DND-41 (cell line): ENCODE measurements around the gene LARP7.

Experiments
- ATAC-seq: fragments of 200-7000 bp; cut with Tn5 transposase; 3 replicates; pipeline ENCODE4 v1.9.1; 2021; ENCODE audit warnings: low read depth; ENCODE audit not compliant: insufficient read depth
- DNase-seq: peaks from one replicate; pipeline ENCODE4 v3.0.0-alpha.2; 2020
- H2AFZ ChIP-seq: 2 replicates; pipeline ENCODE4 v1.6.0; 2012; ENCODE audit warnings: low read depth, low read length
- H3K27ac ChIP-seq: 2 replicates; pipeline ENCODE4 v1.5.1; 2012; ENCODE audit warnings: low read length, inconsistent platforms
- H3K27me3 ChIP-seq: fragments of 200-600 bp; sonication (generic); 2 replicates; pipeline ENCODE4 v1.6.0; 2012; ENCODE audit warnings: low read length, mild to moderate bottlenecking, inconsistent platforms; ENCODE audit not compliant: insufficient read depth, poor library complexity
- H3K36me3 ChIP-seq: 2 replicates; pipeline ENCODE4 v1.5.1; 2012; ENCODE audit warnings: low read length, inconsistent platforms; ENCODE audit not compliant: insufficient read depth
- H3K4me1 ChIP-seq: 2 replicates; pipeline ENCODE4 v1.5.1; 2012; ENCODE audit warnings: mild to moderate bottlenecking, low read length; ENCODE audit not compliant: insufficient read depth
- H3K4me2 ChIP-seq: 2 replicates; pipeline ENCODE4 v1.6.0; 2012; ENCODE audit warnings: mild to moderate bottlenecking, moderate library complexity, low read length, inconsistent platforms; ENCODE audit not compliant: insufficient read depth
- H3K4me3 ChIP-seq, 2 experiments: fragments of 200-600 bp in 1 of 2; shearing (Covaris generic) in 1 of 2; 2 replicates each; pipeline ENCODE4 v1.5.1; 2012 to 2016; ENCODE audit warnings: inconsistent platforms in 2 of 2, low read length in 2 of 2, mild to moderate bottlenecking in 2 of 2, low read depth in 1 of 2, moderate library complexity in 1 of 2
- H3K79me2 ChIP-seq: 2 replicates; pipeline ENCODE4 v1.6.0; 2012; ENCODE audit warnings: low read length, inconsistent platforms; ENCODE audit not compliant: insufficient read depth
- H3K9ac ChIP-seq: 2 replicates; pipeline ENCODE4 v1.6.0; 2012; ENCODE audit warnings: low read depth, mild to moderate bottlenecking, inconsistent platforms, low read length, moderate library complexity
- H3K9me3 ChIP-seq: 2 replicates; pipeline ENCODE4 v1.5.1; 2012; ENCODE audit warnings: low read length, moderate library complexity, mild to moderate bottlenecking, inconsistent platforms; ENCODE audit not compliant: insufficient read depth, severe bottlenecking
- H4K20me1 ChIP-seq: 2 replicates; pipeline ENCODE4 v1.6.0; 2012; ENCODE audit warnings: low read length; ENCODE audit not compliant: insufficient read depth
- CTCF ChIP-seq: IDR thresholded peaks from 2 replicates; pipeline ENCODE4 v1.5.1; 2012; ENCODE audit warnings: borderline replicate concordance, low read length, moderate library complexity, mild to moderate bottlenecking; ENCODE audit not compliant: poor library complexity, severe bottlenecking; ENCODE audit errors: extremely low read depth
- EZH2 ChIP-seq: IDR thresholded peaks from 3 replicates; pipeline ENCODE4 v1.6.1; 2012; ENCODE audit warnings: borderline replicate concordance, low read depth, mild to moderate bottlenecking, moderate library complexity, low read length, inconsistent platforms; ENCODE audit not compliant: severe bottlenecking

LARP7 gene

GRCh38 chr4:112646632-112647537 lies 9.9 kb downstream of the LARP7 start:
- Histone ChIP-seq H3K27me3 (no peaks in the 10 kb centered on the region), H3K27ac (no peak overlapping the region), H3K9ac (no peak overlapping the region), H3K79me2 (peaks cover 13% of the 10 kb centered on the region), H4K20me1 (peaks cover 9% of the 10 kb centered on the region; the same call in 1 of the 2 replicates), H3K4me3 (no peak overlapping the region), H3K9me3 (no peaks in the 10 kb centered on the region), H3K4me1 (no peaks in the 10 kb centered on the region), H3K4me2 (no peak overlapping the region), H3K36me3 (peaks cover 55% of the 10 kb centered on the region), H2AFZ (no peak overlapping the region)
- ATAC-seq (no peak), DNase-seq (no peak)
- TF ChIP-seq CTCF = no peak
- TF ChIP-seq EZH2 = no peak

GRCh38 chr4:112647785-112648184 lies 10.8 kb downstream of the LARP7 start:
- DNase-seq = no peak
- H3K36me3 ChIP-seq = peaks cover 61% of the 10 kb centered on the region

GRCh38 chr4:112648263-112649054 lies 11.5 kb downstream of the LARP7 start:
- DNase-seq (no peak), ATAC-seq (no peak)
- Histone ChIP-seq H3K27ac (no peak overlapping the region), H3K79me2 (no peaks in the 10 kb centered on the region), H3K9me3 (no peaks in the 10 kb centered on the region), H3K36me3 (peaks cover 67% of the 10 kb centered on the region), H3K9ac (no peak overlapping the region), H3K4me1 (no peaks in the 10 kb centered on the region), H3K4me2 (no peak overlapping the region), H3K4me3 (no peak overlapping the region), H3K27me3 (no peaks in the 10 kb centered on the region), H4K20me1 (no peaks in the 10 kb centered on the region), H2AFZ (no peak overlapping the region)
- no peak for TF ChIP-seq CTCF
- no peak for TF ChIP-seq EZH2

More at GRCh38 chr4:112647785-112648184, 10.8 kb downstream of the LARP7 start:
- Histone ChIP-seq H3K9ac (no peak overlapping the region), H3K4me1 (no peaks in the 10 kb centered on the region), H3K4me3 (no peak overlapping the region), H2AFZ (no peak overlapping the region), H3K27me3 (no peaks in the 10 kb centered on the region), H3K9me3 (no peaks in the 10 kb centered on the region), H3K27ac (no peak overlapping the region), H3K79me2 (peaks cover 4% of the 10 kb centered on the region; the same call in 1 of the 2 replicates), H3K4me2 (no peak overlapping the region), H4K20me1 (peaks cover 5% of the 10 kb centered on the region; the same call in 1 of the 2 replicates)
- TF ChIP-seq EZH2 = no peak
- TF ChIP-seq CTCF = no peak
- ATAC-seq = no peak
